Stimulated activated effector memory CD8-positive, alpha-beta T cell treated with anti-CD3 and anti-CD28 coated beads, Interleukin-12 subunit alpha, Interleukin-12 subunit beta, amount 100 ng/mL, for 72 hours (primary cell): ENCODE data around the gene APIP.
"Not testable (repeated sequence)": the region's sequence is repeated elsewhere in the genome, so short reads cannot be mapped to it uniquely, and the experiment has no call there.

ENCODE experiments used
- ATAC-seq: fragments of 150-1000 bp; cut with Tn5 transposase; 2 replicates; pipeline ENCODE4 v1.10.0; 2021
- DNase-seq, 2 donors: peaks; one replicate each; pipeline ENCODE4 v3.0.0; 2021 to 2022; ENCODE audit warnings: low spot score in 2 of 2
- H3K27ac Mint-ChIP-seq: one replicate; pipeline ENCODE4 v1.8.0; 2022; ENCODE audit warnings: mild to moderate bottlenecking, mixed read lengths
- H3K36me3 Mint-ChIP-seq: one replicate; pipeline ENCODE4 v1.8.0; 2022; ENCODE audit warnings: mild to moderate bottlenecking, mixed read lengths
- H3K4me1 Mint-ChIP-seq: one replicate; pipeline ENCODE4 v1.8.0; 2022; ENCODE audit warnings: mixed read lengths
- H3K4me3 Mint-ChIP-seq: one replicate; pipeline ENCODE4 v1.8.0; 2022; ENCODE audit warnings: mild to moderate bottlenecking, mixed read lengths
- H3K9me3 Mint-ChIP-seq: one replicate; pipeline ENCODE4 v1.8.0; 2022; ENCODE audit warnings: mixed read lengths

APIP gene

DNA sequence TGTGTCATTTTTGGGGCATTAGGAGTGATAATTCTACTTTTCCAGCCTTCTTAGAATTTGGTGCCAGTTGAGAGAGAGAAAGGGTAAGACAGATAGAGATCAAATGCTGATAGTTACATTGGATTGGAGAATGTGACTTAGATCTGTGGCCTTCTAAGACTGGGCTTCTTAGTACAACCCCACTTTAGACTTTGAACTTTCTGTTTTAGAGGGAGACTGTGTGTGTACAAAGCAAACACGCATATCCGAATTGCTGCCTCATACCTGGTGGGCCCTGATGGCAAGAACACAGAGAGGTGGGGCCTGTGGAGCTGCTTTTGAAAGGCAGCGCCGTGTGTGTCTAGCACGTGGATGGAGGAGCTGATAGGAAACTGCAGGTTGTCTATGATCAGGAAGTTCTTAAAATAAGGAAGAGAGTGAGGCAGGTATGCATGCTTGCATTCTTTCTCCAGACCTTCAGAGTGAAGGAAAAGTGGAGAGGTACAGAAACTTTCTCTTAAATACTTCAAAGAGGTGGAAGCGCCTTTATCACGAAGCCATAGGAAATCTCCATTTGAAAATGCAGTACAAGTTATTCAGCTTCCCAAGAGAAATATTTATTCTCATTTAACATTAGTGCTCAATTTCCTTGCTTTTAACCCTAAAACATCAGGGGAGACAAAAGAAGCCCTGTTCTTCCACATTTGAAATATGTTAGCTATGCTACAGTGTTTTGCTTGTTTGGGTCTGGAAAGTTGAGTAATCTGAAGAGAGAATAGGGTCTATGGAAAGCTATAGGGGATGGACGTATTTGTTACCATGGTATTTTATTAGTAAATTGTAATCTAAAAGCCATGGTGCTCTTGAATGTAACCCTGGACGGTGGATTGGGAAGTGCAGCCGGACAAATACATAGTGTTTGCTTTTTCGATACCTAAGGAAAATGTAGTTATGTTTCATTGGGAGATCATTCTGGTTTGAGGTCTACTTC is 13.9 kb upstream of the APIP start:
- H3K4me3 Mint-ChIP-seq: no peak overlapping the region
- no peak overlapping the region for H3K27ac Mint-ChIP-seq
- peaks cover 18% of the 10 kb centered on the region for H3K36me3 Mint-ChIP-seq
- no peak for ATAC-seq
- DNase-seq: no peak
- peaks cover 15% of the 10 kb centered on the region for H3K4me1 Mint-ChIP-seq
- H3K9me3 Mint-ChIP-seq: no peaks in the 10 kb centered on the region

DNA sequence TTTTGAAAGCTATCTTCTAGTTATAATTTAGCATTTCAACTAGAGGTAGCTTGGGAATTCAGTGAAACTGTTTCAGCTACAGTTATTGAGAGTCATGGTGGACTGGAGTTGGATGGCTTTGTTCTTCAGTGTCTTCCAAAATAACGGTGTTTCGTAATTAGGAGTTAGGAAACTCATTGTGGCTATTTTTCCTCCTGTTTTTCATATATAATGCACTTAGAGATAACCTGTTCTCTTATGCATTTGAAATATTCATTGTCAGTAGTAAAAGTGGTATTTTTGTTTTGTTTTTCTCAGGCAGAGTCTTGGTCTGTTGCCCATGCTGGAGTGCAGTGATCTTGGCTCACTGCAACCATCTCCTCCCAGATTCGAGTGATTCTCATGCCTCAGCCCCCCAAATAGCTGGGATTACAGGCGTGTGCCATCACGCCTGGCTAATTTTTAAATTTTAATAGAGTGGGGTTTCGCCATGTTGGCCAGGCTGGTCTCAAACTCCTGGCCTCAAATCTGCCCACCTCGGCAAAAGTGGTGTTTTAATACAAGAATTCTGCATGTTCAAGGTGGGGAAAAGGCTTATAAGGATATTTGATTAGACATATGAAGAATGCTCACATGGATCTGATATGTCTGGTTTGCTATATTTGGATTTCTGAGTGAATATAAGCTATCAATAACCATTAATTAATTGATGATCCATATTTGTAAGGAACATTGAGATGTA is 12.9 kb upstream of the APIP start:
- Mint-ChIP-seq H3K9me3 (no peaks in the 10 kb centered on the region), H3K4me1 (peaks cover 15% of the 10 kb centered on the region), H3K27ac (no peak overlapping the region), H3K36me3 (peaks cover 18% of the 10 kb centered on the region), H3K4me3 (no peak overlapping the region)
- ATAC-seq (no peak), DNase-seq (no peak)

DNA sequence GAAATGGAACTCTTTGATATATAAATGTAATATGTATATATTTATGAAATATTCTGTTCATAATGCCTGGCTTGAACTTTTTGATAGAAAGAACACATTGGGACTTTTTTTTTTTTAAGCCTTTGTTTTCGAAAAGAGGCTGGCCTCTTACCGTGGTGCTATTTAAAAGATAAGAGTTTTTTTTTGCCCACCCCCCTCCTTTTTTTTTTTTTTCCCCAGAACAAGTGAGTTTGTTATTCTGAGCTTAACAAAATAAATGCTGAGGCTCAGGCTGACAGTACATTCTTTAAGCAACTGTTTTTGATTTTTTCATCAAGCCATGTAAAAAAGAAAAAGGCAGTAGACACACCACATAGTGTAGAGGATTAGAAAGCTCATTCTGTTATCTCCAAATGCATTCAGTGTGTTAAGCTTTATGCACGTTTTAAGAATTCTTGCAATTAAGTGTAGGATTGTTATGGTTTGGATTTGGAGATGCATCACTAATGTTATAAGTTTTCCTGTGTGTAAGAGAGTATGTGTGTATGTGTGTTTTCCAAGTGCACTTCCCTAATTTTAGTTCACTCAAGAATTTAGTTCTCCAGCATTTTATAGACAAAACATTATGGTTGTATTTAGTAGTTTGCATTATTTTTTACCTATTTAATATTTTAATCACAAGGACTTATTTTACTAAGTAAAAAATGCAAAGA is 12.2 kb upstream of the APIP start:
- ATAC-seq (no peak), DNase-seq (no peak)
- no peak overlapping the region for H3K27ac Mint-ChIP-seq
- H3K4me1 Mint-ChIP-seq: peaks cover 15% of the 10 kb centered on the region
- no peaks in the 10 kb centered on the region for H3K9me3 Mint-ChIP-seq
- no peak overlapping the region for H3K4me3 Mint-ChIP-seq
- peaks cover 18% of the 10 kb centered on the region for H3K36me3 Mint-ChIP-seq

DNA sequence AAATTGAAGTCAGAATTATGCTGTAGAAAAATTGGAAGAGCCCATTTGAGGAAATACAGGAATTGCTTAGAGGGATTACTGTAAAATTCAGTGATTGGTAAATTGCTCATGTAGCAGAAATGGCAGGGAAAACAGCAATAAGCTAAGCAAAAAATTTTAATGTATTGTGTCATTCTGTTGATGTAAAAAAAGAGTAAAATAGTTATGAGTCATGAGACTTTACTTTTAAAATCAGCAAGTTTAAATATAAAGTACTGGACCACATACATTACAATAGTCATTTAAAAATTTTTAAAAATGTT is 10.6 kb upstream of the APIP start:
- Mint-ChIP-seq H3K36me3 (peaks cover 4% of the 10 kb centered on the region), H3K4me1 (peaks cover 15% of the 10 kb centered on the region), H3K9me3 (no peaks in the 10 kb centered on the region), H3K4me3 (no peak overlapping the region), H3K27ac (no peak overlapping the region)
- ATAC-seq: no peak
- no peak for DNase-seq

DNA sequence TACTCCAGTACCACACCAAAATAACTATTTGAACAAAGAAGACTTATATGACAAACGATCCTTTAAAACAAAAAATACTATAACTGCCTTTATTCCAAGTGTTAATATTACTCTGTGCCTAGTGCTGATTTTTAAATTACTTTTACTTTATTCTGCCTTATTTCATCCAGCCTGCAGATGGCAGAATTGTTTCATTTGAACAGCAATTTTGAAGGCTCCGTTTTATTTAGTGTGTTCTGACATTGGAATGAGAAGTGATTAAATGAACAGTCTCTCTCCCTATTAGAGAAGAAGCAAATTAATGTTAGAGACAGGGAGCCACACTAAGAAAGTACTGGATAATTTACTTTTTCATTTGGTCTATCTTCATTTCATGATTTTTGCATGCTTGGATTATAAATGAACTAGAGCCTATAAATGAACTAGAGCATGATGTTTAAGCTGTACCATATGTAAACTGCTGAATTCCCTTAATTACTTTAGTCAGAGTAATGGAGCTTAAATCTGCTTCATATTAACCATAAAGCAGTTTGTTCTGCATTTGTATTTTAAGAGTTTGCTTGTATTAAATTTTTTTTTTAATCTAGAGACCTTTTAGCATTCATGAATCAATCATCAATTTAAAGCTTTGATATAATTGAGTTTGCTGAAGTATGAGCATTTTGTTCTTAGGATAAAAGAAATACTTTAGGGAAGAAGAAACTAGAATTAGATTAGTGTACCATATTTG is 10.1 kb upstream of the APIP start:
- DNase-seq: no peak
- Mint-ChIP-seq H3K27ac (no peak overlapping the region), H3K36me3 (no peaks in the 10 kb centered on the region), H3K4me1 (peaks cover 15% of the 10 kb centered on the region), H3K4me3 (no peak overlapping the region), H3K9me3 (no peaks in the 10 kb centered on the region)
- ATAC-seq: peak; percentile 42

DNA sequence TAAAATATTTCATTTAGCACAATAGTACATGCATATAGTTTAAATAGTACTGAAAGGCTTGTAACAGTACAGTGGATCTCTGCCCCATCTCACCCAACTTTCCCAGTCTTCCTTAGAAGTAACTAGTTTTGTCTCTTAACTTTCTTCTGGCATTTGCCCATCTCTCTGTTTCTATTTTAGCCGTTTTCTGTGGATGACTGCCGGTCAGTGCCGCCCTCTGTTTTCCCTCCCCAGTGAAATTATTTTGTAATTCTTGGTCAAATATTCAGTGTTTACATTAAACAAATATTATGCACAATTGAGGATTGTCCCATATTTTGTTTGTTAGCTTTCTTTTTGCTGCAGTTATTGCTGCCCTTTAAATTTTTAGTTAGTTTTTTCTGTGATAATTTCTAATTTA is 8.5 kb upstream of the APIP start:
- no peak overlapping the region for H3K4me3 Mint-ChIP-seq
- no peak for DNase-seq
- H3K9me3 Mint-ChIP-seq: no peaks in the 10 kb centered on the region
- ATAC-seq: no peak
- no peak overlapping the region for H3K27ac Mint-ChIP-seq
- peaks cover 12% of the 10 kb centered on the region for H3K4me1 Mint-ChIP-seq
- no peaks in the 10 kb centered on the region for H3K36me3 Mint-ChIP-seq

DNA sequence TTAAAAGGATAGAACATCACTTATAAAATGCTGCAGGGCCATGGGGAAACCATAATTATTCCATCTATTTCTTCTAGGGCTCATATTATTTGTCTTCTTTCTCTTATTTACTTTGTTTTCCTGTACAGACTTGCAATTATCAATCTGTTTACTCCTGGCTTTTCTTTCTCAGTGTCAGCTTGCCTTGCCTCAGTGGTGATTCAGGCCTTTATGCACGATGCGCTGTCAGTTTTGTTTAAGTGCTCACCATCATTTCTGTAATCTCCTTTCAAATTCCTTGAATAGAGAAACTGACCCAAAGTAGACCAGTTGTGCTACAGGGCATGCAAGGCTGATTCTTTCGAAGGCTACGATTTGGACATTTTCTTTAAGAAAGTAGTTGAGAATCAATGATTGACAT is 5.0 kb upstream of the APIP start:
- Mint-ChIP-seq H3K27ac (no peak overlapping the region), H3K36me3 (no peaks in the 10 kb centered on the region), H3K4me1 (peaks cover 27% of the 10 kb centered on the region), H3K4me3 (no peak overlapping the region), H3K9me3 (no peaks in the 10 kb centered on the region)
- ATAC-seq (no peak), DNase-seq (no peak)

DNA sequence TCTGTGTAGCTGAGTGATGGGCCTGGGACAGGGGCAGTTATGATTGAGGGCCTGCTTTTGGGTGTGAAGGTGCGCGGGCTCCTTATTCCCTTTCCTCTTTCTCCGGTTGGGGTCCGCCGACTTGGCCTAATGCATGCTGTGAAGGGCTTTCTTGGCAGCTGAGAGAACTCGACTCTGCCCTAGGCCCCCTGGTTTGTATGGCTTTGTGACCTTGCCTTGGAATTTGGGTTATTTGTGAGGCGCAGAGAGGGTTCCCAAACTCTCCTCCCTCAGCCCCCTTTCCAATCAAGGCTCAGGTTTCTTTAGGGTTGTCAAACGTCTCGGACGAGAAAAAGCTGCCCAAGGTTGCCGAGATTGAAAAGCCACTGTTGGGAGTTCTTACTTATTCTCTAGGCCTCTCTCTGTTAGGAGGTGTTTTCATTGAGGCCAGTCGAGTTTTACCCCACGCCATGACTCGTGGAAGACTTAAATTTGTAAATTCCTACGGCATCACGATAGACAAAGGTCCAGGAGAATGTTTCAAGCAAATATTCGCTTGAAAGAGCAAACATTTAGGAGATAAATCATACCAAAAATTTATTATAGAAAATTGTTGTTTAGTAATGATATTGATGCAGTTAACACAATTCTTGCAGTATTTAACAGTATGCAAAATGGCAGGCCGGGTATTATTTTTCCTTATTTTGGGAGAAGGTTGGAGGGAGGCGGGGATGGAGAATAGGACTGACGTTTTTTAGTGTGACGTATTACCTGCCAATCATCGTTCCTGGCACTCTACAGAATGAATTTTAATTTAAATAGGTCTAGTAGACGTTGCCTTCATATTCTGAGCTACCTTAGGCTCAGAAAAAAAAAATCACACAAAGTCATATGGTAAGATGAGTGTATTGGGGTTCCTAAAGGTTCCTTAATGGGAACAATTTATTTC is 928 bp upstream of the APIP start:
- peak overlapping the region; percentile 99 for H3K27ac Mint-ChIP-seq
- ATAC-seq (no peak), DNase-seq (no peak)
- H3K4me3 Mint-ChIP-seq: peak overlapping the region; percentile 99
- H3K36me3 Mint-ChIP-seq: no peaks in the 10 kb centered on the region
- H3K9me3 Mint-ChIP-seq: no peaks in the 10 kb centered on the region
- peaks cover 44% of the 10 kb centered on the region for H3K4me1 Mint-ChIP-seq

DNA sequence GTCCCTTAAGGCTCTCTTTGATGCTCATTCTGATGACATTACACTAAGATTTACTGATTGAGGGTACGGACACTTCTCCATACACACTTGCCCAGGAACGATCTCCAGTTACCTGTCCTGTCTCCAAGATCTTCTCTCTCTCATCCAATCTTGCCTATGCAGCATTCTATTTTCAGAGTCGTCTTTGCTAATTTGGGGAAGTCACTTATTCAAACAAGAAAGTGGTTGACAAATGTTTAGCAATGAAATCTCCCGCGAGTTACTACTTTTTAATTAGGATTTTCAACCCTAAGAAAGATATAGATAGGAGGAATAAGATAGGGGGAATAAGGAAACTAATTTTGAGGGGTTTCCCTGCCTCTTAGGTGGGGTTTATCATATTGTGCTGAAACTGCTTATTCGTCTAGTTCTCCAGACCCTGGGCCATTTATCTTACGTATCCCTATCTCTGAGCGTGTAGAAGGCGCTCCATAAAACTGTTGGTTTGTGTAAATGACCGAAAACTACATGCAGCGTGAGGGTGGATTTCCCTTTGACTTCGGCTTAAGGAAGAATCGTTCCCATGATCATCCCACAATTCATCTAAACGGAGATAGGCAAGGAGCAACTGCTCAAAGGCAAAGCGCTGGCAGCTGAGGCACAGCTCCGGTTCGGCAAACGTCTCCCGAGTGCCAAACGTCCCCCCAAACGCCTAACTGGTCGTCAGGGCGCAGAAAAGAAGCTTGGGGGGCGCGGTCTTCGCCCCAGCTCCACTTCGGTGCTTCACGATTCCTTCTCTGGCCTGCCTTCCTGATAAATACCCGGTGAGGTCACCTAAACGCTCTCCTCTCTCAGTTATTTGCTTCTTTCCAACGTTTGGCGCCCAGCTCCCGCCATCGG is 804 bp downstream of the APIP start:
- Mint-ChIP-seq H3K4me1 (peaks cover 44% of the 10 kb centered on the region), H3K9me3 (no peaks in the 10 kb centered on the region), H3K36me3 (no peaks in the 10 kb centered on the region), H3K4me3 (peak overlapping the region; percentile 99), H3K27ac (peak overlapping the region; percentile 99)
- ATAC-seq (peak; percentile 1), DNase-seq (no peak)

DNA sequence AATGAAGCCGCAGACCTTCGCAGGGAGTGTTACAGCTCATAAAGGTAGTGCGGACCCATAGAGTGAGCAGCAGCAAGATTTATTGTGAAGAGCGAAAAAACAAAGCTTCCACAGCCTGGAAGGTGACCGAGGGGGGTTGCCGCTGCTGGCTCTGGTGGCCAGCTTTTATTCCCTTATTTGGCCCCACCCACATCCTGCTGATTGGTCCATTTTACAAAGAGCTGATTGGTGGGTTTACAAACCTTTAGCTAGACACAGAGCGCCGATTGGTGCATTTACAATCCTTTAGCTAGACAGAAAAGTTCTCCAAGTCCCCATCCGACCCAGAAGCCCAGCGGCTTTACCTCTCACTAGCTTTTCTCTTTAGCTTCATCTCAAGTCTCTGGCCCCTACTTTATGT is 2.6 kb downstream of the APIP start:
- H3K27ac Mint-ChIP-seq, ATAC-seq, H3K4me3 Mint-ChIP-seq: not testable (repeated sequence)

DNA sequence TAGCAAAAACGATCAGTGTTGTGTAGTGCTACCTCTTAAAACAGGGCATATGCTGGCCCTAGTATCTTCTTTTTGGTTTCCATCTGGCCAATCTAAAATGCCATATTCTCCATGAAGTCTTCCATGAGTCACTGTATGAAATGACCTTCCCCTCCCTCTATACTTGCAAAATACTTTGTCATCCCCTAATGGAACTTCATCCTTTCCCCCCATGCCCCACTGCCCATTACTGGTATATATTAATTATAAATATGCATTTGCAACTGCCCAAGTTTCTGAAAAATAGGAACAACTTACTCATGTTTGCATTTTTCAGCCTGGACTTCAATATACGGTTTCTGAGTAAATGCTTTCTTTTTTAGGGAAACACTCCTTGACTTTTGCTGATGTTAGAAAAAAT is 4.5 kb downstream of the APIP start:
- Mint-ChIP-seq H3K36me3 (no peaks in the 10 kb centered on the region), H3K27ac (no peak overlapping the region), H3K9me3 (no peaks in the 10 kb centered on the region), H3K4me3 (no peak overlapping the region), H3K4me1 (peaks cover 22% of the 10 kb centered on the region)
- DNase-seq (no peak), ATAC-seq (no peak)

More for the DNA sequence above, 2.6 kb downstream of the APIP start:
- peaks cover 41% of the 10 kb centered on the region for H3K4me1 Mint-ChIP-seq
- not testable (repeated sequence) for H3K36me3 Mint-ChIP-seq, DNase-seq, H3K9me3 Mint-ChIP-seq

DNA sequence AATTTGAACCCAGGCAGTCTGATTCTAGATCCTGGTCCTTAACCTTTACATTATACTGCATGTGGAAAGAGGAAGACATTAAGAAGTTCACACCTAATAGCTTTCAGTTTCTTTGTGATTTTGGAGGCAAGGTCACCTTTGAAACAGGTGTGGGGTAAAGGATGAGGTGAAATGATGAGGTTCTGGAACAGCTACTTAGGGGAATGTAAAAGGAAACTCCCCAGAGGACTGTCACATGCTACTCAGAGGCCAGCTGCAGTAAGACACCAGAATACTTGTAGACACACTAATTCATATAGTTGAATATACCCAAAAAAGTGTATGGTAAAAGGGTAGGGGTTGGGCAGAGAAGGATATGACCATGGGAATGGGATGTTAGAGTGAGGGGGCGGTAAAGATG is 5.4 kb downstream of the APIP start:
- Mint-ChIP-seq H3K4me3 (no peak overlapping the region), H3K9me3 (no peaks in the 10 kb centered on the region), H3K27ac (no peak overlapping the region), H3K4me1 (peaks cover 16% of the 10 kb centered on the region), H3K36me3 (no peaks in the 10 kb centered on the region)
- DNase-seq (no peak), ATAC-seq (no peak)

DNA sequence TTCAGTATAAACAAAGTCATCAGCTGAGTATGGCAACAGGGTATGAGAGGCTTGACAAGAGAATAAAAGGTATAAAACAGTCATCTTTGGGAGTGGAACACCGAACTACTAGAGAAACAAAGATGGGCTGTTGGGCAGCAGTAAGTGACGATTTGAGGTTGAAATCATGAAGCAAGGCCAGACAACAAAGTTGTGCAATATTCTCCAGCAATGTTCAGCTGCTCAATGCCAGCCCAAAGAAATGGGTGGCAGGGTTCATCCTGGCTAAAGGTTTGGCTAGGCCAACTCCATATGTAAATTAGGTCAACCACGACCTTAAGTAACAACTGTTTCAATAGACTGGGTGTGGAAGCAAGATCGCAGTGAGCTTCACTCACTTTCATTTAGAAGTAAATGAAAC is 6.2 kb downstream of the APIP start:
- Mint-ChIP-seq H3K27ac (no peak overlapping the region), H3K4me1 (peaks cover 11% of the 10 kb centered on the region), H3K4me3 (no peak overlapping the region), H3K36me3 (no peaks in the 10 kb centered on the region), H3K9me3 (no peaks in the 10 kb centered on the region)
- ATAC-seq (no peak), DNase-seq (no peak)
